Ovary (tissue), 9 donors: ENCODE measurements around the gene SCRN2. TPM values are rescaled to one million over a fixed set of nuclear protein-coding genes. Genes with fewer than 3 reads are reported as not detected.

Source experiments
- DNase-seq, 5 donors: peaks; one replicate each; pipeline ENCODE4 v3.0.0-alpha.2; 2019 to 2020
- H3K27ac ChIP-seq, 2 donors: fragments of 200-600 bp; one replicate each; pipeline versions ENCODE4 v1.5.1 to v1.8.0; 2019 to 2022
- H3K27me3 ChIP-seq: fragments of 200-600 bp; one replicate; pipeline ENCODE4 v1.8.0; 2022
- H3K36me3 ChIP-seq: fragments of 200-600 bp; sonication (generic); one replicate; pipeline ENCODE4 v1.5.1; 2019
- H3K4me1 ChIP-seq: one replicate; pipeline ENCODE4 v1.8.1; 2013; ENCODE audit warnings: mild to moderate bottlenecking, moderate library complexity; ENCODE audit not compliant: insufficient read depth
- H3K4me3 ChIP-seq: fragments of 200-600 bp; sonication (generic); one replicate; pipeline ENCODE4 v1.5.1; 2017
- H3K9me3 ChIP-seq, 2 donors: fragments of 200-600 bp in 1 of 2; sonication (generic) in 1 of 2; one replicate each; pipeline versions ENCODE4 v1.5.1 to v1.8.1; 2013 to 2019; ENCODE audit warnings: mild to moderate bottlenecking in 1 of 2, moderate library complexity in 1 of 2
- EP300 ChIP-seq: sonication (generic); formaldehyde crosslinking; IDR thresholded peaks from one replicate; pipeline ENCODE4 v1.6.1; 2017; ENCODE audit warnings: antibody characterized with exemption
- POLR2A ChIP-seq: fragments of 450-650 bp; IDR thresholded peaks from one replicate; pipeline ENCODE4 v1.6.1; 2017; ENCODE audit warnings: antibody characterized with exemption, mild to moderate bottlenecking, moderate library complexity
- WGBS, 3 donors: extraction: QIAGEN DNeasy Blood & Tissue Kit in 1 of 3; methylation state at CpG; one replicate each; pipeline versions ENCODE4 v1.1.5 to v1.1.7; 2013 to 2017; 5-methylcytosine and 5-hydroxymethylcytosine counted together
- intact Hi-C, 4 donors: fragments of 100-400 bp; cut with DNase I; formaldehyde crosslinking; loops; one replicate each; pipeline versions ENCODE4 v1.11.0 to v1.15.1; 2022 to 2023
- polyA plus RNA-seq, 2 donors: library from polyadenylated mRNA; stranded (reverse); fragments of 200-250 nt in 1 of 2; fragments of 350-450 nt in 1 of 2; fragmentation: Illumina TruSeq in 1 of 2; extraction: RNeasy Lipid Tissue Mini Kit (QIAGEN cat#74804) in 1 of 2; gene quantifications; one replicate each; pipeline ENCODE4 v1.2.3, GENCODE V29; 2013 to 2014
- total RNA-seq, 7 donors: library from RNA; depleted of rRNA in 2 of 7; stranded (reverse); fragments of >200 nt in 2 of 7; fragmentation: NEBNext Ultra II Directional in 3 of 7; extraction: Animal tissue kit (Norgen Biotek cat#: 25700) in 3 of 7; gene quantifications; one replicate each; pipeline versions ENCODE4 v1.1.0 to v1.2.4, GENCODE V29; 2016 to 2023
- TF ChIP-seq, protein P1 (sequence below), 3 donors: fragments of 450-650 bp in 2 of 3; fragments of 200-600 bp in 1 of 3; IDR thresholded peaks; one replicate each; pipeline versions ENCODE4 v1.5.1 to v1.8.0; 2016 to 2022; ENCODE audit warnings: antibody characterized with exemption in 3 of 3, mild to moderate bottlenecking in 1 of 3
- donor health status: DM: no; HTN: no; CAD: no; lungs with moderate emphysema.
- donor health status: DM: no; HTN: no; CAD: no.
- donor health status: Bipolar disorder and iron deficiency.
- donor health status: DM: yes; HTN: yes; CAD: no.
- donor health status: DM: no; HTN: no; CAD: no.
- donor health status: DM: yes; HTN: yes; CAD: no.

Gene SCRN2
- total and polyA plus RNA-seq, 9 donors = 5.6 to 45.5 (median 36.8) TPM

DNA sequence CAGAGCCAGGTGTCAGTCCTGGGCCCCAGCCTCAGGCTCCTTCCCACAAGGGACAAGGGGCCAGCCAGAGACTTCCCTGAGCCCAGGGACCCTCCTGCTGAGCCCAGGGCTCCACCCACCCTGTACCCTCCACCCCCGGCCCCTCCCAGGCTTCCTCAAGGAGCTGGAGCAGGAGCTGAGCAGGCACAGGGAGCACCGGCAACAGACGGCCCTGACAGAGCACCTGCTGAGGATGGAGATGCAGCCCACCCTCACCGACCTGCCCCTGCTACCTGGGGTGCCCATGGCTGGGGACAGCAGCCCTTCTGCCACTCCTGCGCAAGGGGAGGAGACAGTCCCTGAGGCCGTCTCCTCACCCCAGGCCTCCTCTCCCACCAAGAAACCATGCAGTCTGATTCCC is 4.5 kb downstream of the SCRN2 start:
- H3K4me1 ChIP-seq = peaks cover 4% of the 10 kb centered on the region
- TF ChIP-seq POLR2A = no peak
- TF ChIP-seq, protein P1, sequence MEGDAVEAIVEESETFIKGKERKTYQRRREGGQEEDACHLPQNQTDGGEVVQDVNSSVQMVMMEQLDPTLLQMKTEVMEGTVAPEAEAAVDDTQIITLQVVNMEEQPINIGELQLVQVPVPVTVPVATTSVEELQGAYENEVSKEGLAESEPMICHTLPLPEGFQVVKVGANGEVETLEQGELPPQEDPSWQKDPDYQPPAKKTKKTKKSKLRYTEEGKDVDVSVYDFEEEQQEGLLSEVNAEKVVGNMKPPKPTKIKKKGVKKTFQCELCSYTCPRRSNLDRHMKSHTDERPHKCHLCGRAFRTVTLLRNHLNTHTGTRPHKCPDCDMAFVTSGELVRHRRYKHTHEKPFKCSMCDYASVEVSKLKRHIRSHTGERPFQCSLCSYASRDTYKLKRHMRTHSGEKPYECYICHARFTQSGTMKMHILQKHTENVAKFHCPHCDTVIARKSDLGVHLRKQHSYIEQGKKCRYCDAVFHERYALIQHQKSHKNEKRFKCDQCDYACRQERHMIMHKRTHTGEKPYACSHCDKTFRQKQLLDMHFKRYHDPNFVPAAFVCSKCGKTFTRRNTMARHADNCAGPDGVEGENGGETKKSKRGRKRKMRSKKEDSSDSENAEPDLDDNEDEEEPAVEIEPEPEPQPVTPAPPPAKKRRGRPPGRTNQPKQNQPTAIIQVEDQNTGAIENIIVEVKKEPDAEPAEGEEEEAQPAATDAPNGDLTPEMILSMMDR (IDR thresholded peaks at IDR 0.05) = no peak
- TF ChIP-seq EP300 = no peak
- no peaks in the 10 kb centered on the region for H3K9me3 ChIP-seq
- H3K27me3 ChIP-seq = no peaks in the 10 kb centered on the region
- no peak overlapping the region for H3K27ac ChIP-seq
- no peak overlapping the region for H3K4me3 ChIP-seq
- H3K36me3 ChIP-seq = no peaks in the 10 kb centered on the region
- intact Hi-C loops = no loop called here
- DNase-seq = no peak
- WGBS, 3 donors = 67 to 77% (median 68%) methylated on average over 3 to 6 of the region's 6 CpGs

DNA sequence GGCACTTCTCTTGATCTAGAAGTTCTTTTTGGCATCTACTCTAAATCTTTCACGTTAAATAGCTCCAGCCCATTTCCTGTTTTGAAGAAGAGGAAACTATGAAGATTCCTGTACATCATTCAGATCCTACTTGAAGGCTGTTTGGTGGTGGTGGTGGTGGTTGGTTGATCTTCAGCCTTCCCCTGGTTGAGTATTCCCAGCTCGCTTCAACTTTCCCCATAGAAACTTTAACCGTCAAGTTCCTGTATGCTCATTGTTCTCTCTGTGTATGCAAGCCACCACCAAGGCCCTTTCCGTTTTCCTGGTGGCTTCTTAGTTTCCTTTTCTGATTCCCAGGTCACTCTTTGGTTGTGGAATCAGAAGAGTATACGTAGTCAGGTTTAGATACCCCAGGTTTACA is 6.3 kb downstream of the SCRN2 start:
- intact Hi-C loops = no loop called here
- no peak for DNase-seq
- Histone ChIP-seq H3K27ac (no peak overlapping the region), H3K4me3 (no peak overlapping the region), H3K4me1 (peaks cover 4% of the 10 kb centered on the region), H3K9me3 (no peaks in the 10 kb centered on the region), H3K36me3 (no peaks in the 10 kb centered on the region), H3K27me3 (no peaks in the 10 kb centered on the region)
- no peak for TF ChIP-seq POLR2A
- TF ChIP-seq, protein P1 (IDR thresholded peaks at IDR 0.05) = no peak
- TF ChIP-seq EP300 = no peak
- 49 to 63% (median 56%) methylated on average over 5 of the region's 5 CpGs for WGBS, 3 donors

DNA sequence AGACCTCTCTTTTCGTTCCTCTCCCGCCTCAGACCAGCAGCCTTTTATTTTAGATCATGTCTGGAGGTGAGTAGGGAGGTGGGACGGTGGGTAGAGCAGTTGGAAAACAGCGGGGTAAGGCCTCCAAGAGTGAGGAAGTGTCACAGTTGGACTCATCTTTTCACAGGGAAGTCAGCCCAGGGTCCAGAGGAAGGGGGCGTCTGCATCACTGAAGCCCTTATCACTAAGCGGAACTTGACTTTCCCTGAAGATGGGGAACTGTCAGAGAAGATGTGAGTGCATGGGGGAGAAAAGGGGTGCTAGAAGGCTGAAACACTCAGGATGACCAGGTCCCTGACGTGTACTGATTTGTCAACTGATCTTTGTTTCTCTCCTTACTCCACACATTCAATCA is 9.1 kb downstream of the SCRN2 start:
- Histone ChIP-seq H3K36me3 (no peaks in the 10 kb centered on the region), H3K27ac (no peak overlapping the region), H3K9me3 (no peaks in the 10 kb centered on the region), H3K27me3 (no peaks in the 10 kb centered on the region), H3K4me3 (peak overlapping the region; percentile 52), H3K4me1 (peaks cover 4% of the 10 kb centered on the region)
- TF ChIP-seq EP300 (no peak), POLR2A (no peak)
- TF ChIP-seq, protein P1 (IDR thresholded peaks at IDR 0.05) = no peak
- DNase-seq = no peak
- intact Hi-C loops = no loop called here
- 7 to 9% (median 8%) methylated on average over 7 of the region's 7 CpGs for WGBS, 3 donors

DNA sequence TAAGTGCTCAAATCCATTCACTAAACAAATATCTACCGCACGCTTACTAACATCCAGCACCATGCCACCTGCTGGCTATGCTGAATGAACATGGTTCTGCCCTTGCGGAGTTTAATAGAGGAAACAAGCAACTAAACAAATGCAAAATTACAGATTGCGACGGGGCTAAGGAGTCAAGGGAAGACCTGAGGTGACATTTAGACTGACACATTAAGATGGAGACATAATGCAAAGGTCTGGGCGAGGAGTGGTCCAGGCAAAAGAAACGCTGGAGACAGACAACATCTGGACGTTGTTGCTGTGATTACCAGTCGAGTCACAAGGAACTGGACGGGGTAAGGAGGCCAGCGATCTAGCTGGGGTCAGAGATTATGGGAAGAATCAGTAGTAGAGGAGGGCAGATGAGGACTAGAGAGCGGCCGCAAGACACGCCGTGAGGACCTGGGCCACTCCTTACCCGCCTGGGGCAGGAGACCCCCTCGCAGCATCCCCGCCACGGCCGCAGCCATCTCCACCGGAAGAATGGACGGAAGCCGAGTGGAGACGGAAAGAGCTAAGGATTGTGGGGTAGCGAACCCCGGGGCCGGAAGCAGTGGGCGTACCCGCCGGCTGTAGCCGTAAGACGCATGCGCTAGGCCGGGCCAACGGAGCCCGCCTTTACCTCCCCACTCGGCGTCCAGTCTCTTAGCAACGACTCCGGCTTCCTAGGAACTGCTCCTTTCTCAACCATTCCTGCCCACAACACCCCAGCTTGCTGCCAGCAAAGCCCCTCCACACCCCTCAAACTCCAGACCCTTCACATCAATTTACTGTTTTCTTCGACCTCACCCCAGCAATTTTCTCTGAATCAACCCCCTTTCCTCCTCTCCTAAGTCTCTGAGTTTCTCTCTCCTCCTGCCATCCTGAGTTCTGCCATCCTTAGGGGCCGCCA is 9.8 kb downstream of the SCRN2 start, which contains the start of the genes LRRC46 and MRPL10:
LRRC46 (plus strand) TSS at position 668 of the 931 bp plus-strand sequence. CDS start 320 bp downstream, outside the sequence.
MRPL10 (minus strand) TSS at position 539 of the 931 bp plus-strand sequence; CDS start at position 509, 30 bp downstream.
- WGBS, 3 donors = 0% methylated on average over 42 of the region's 42 CpGs
- TF ChIP-seq, protein P1 (IDR thresholded peaks at IDR 0.05) = no peak
- TF ChIP-seq POLR2A = peak; percentile 88
- TF ChIP-seq EP300 = no peak
- Histone ChIP-seq H3K9me3 (no peaks in the 10 kb centered on the region), H3K4me3 (peak within 1 kb of the TSS; percentile 52), H3K4me1 (peaks cover 4% of the 10 kb centered on the region), H3K36me3 (no peaks in the 10 kb centered on the region), H3K27me3 (no peaks in the 10 kb centered on the region), H3K27ac (no peak within 1 kb of the TSS)
- peak; percentile 94 to 97 (median 95) for DNase-seq
- intact Hi-C loops = no loop called here
